Muscle of arm (tissue), 12 donors: Measurements from ENCODE around the gene RAP1GAP. TPM values are rescaled to one million over a fixed set of nuclear protein-coding genes. Genes with fewer than 3 reads are reported as not detected.
"Not testable (repeated sequence)": the region's sequence is repeated elsewhere in the genome, so short reads cannot be mapped to it uniquely, and the experiment has no call there.

ENCODE experiments used
- DNase-seq: peaks from one replicate; pipeline ENCODE4 v3.0.0-alpha.2; 2013
- polyA plus RNA-seq, 12 donors: library from polyadenylated mRNA; unstranded; fragments of 120-200 nt; gene quantifications; one replicate each; pipeline ENCODE4 v1.2.1, GENCODE V29; 2013; ENCODE audit not compliant: insufficient read length in 12 of 12

The RAP1GAP gene
- polyA plus RNA-seq, 12 donors: 1.1 to 9.2 (median 1.7) TPM; not detected in 1

GRCh38 chr1:21645550-21645949 is 23.6 kb downstream of the RAP1GAP start:
- DNase-seq: no peak

DNA sequence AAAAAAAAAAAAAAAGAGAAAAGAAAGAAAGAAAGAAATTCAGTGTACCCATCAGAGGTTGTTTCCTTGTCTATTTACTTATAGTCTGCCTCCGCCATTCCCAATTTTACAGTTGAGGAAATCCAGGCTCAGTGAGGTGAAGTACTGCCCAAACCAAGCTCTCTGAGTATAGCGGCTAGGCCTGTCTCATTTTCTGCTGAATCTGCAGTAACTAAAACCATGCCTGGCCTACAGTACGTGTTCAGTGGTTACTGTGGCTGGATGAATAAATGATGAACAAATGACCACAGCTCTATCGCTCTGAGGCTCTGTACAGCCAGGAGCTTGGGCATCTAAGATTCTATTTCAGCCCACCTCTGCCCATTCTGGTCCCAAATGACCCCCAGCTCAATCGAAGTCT is 24.3 kb downstream of the RAP1GAP start:
- no peak for DNase-seq

GRCh38 chr1:21644348-21644747 is 24.8 kb downstream of the RAP1GAP start:
- DNase-seq: no peak

GRCh38 chr1:21643624-21644023 is 25.5 kb downstream of the RAP1GAP start:
- DNase-seq: no peak

- no peak for DNase-seq
These were observed 27.0 kb downstream of the RAP1GAP start for GRCh38 chr1:21641967-21642739.

DNA sequence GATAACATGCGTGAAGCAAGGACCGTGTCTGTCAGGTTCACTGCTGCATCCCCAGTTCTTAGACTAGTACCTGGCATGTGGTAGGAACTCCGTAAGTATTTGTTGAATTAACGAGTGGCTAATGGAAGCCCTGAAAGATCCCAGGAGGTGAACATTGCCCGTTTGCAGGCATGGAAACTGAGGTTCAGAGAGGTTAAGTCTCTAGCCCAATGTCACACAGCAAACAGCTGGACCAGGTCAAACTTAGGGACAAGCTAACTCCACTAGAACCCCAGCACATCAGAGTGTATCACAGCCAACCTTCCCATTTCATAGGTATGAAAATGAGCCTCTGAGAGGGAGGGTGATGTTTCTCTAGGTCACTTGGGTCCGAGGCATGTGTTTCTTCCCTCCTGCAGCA is 27.6 kb downstream of the RAP1GAP start:
- no peak for DNase-seq

DNA sequence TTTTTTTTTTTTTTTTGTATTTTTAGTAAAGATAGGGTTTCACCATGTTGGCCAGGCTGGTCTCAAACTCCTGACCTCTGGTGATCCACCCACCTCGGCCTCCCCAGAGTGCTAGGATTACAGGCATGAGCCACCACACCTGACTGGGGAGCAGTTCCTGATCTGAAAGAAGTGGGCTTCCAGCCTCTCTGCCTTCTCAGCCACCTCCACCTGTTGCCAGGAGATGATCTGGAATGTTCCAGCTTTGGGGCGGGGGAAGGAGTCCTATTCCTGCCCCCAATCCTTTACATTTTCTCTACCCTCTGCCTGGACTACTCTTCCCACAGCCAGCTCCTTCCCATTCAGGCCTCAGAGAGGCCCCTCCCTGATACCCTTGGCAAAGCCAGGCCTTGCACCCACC is 28.1 kb downstream of the RAP1GAP start:
- DNase-seq: no peak

GRCh38 chr1:21640653-21641052 is 28.5 kb downstream of the RAP1GAP start:
- DNase-seq: no peak

- DNase-seq: no peak
These were observed 29.5 kb downstream of the RAP1GAP start for GRCh38 chr1:21639594-21640041.

DNA sequence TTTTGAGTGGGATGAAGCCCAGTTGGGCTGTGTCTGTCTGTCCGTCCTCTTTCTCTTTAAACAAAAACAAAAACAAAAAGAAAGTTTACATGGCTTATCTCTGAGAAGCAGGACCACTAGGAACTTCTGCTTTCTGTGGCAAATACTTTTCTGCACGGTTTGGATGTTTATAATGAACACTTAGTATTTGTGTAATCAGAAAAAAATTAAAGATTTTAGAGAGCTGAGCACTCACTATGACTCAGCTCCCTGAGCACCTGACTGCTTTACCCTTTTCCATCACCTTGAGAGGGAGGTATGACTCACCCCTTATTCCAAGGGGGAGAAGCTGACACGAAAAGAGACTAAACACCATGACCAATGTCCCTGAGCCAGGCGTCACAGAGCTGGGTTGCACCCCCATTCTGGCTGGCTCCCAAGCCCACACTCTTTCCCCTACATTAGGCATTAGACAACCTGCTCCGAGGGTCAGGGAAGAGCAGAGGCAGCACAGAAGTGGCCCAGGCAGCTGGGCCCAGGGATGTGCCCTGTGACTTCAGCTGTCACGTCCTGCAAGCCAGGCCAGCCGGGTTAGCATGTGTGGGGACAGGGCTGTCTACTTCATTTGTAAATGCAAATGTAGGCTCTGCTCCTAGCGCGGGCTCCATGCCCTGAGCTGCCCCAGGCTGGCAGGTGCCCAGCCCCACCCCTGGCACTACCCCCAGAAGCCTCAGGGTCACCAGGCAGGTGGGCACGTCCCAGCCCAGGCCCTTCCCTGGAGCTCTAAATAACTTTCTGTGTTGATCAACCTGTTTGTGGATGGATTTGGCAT is 30.4 kb downstream of the RAP1GAP start:
- DNase-seq: no peak

- DNase-seq: no peak
These were observed 31.6 kb downstream of the RAP1GAP start for GRCh38 chr1:21637514-21637913.

DNA sequence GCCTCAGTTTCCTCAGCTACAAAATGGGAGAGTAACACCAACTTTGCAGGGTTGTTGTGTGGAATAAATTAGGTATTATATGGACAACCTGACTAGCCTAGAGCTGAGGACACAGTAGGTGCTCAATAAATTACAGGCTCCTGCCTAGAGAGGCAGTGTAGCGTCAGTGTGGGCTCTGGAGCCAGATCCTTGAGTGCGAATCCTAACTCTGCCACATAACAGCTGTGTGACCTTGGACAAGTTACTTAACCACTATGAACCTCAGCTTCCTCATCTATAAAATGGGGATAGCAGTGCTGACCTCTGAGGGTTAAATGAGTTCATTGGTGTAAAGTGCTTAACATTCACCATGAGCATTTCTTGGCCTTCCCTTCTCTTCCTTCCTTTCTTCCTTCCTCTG is 33.1 kb downstream of the RAP1GAP start:
- DNase-seq: no peak

DNA sequence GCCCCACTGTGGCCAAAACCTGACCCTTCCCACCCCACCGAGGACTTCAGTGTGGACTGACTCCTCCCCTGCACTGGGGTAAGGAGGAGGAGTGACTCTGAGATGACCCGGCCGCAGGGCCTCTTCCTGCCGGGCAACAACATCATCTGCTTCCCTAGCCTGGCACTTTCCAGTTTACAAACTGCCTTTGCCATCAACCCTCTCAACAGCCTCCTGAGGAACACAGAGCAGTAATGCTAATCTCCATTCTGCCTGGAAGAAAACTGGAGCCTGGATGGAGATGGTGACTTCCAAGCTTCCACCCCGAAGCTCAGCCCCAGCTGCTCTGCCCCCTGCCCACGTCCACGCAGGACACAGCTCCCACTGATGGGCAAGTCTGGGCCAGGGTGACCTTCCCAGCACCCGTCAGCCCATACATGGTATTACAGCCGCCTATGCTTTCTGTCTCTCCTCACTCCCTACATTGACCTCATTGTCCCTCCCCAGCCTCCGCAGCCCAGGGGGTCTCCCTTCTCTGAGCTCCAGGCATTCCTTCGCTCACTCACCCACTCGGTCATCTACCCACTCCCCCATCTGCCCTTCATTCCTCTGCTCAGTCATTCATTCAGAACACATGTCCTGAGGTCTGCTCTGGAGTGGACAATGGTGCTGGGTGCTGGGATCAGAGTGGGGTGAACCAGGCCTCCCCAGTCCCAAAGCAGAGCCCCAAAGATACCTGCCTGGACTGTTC is 34.2 kb downstream of the RAP1GAP start:
- DNase-seq: no peak

GRCh38 chr1:21633992-21634805 is 35.0 kb downstream of the RAP1GAP start:
- DNase-seq: no peak

- DNase-seq: no peak
These were observed 35.9 kb downstream of the RAP1GAP start for GRCh38 chr1:21633141-21633755.

GRCh38 chr1:21631944-21632887 is 36.9 kb downstream of the RAP1GAP start:
- no peak for DNase-seq

DNA sequence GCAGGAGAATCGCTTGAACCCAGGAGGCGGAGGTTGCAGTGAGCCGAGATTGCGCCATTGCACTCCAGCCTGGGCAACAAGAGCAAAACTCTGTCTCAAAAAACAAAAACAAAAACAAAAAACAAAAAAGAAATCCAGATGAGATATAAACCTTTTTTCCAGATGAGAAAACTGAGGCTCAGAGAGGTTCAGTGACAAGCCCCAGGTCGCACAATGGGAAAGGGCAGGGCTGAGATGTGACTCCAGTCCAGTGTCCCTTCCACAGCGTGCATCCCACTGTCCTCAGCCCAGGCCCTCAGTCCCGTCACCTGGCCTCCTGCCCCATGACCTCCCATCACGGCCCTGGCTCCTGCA is 37.6 kb downstream of the RAP1GAP start:
- not testable (repeated sequence) for DNase-seq

- DNase-seq: no peak
These were observed 38.4 kb downstream of the RAP1GAP start for GRCh38 chr1:21630571-21631343.

GRCh38 chr1:21629971-21630370 is 39.2 kb downstream of the RAP1GAP start:
- no peak for DNase-seq
